Tibial nerve (tissue), 4 donors: Measurements from ENCODE around the gene RBM44.

ENCODE experiments used
- CTCF ChIP-seq, 5 experiments: fragments of 200-600 bp in 3 of 5; fragments of 450-650 bp in 2 of 5; sonication (generic) in 3 of 5; IDR thresholded peaks; one replicate each; pipeline ENCODE4 v1.5.1; 2016 to 2019; ENCODE audit warnings: antibody characterized with exemption in 5 of 5, mild to moderate bottlenecking in 3 of 5, moderate library complexity in 2 of 5
- EP300 ChIP-seq, 2 donors: sonication (generic); formaldehyde crosslinking; IDR thresholded peaks; one replicate each; pipeline ENCODE4 v1.6.1; 2017; ENCODE audit warnings: antibody characterized with exemption in 2 of 2, mild to moderate bottlenecking in 1 of 2
- POLR2A ChIP-seq, 2 donors: fragments of 450-650 bp; IDR thresholded peaks; one replicate each; pipeline ENCODE4 v1.6.1; 2017; ENCODE audit warnings: antibody characterized with exemption in 2 of 2, mild to moderate bottlenecking in 2 of 2, moderate library complexity in 2 of 2

- TF ChIP-seq CTCF (IDR thresholded peaks at IDR 0.05) (no peak), POLR2A (IDR thresholded peaks at IDR 0.05) (no peak), EP300 (IDR thresholded peaks at IDR 0.05) (no peak)
Observed at GRCh38 chr2:237882510-237883481, 84.2 kb downstream of the RBM44 start.
